B cell (primary cell): ENCODE results near the gene CAV3.

Source experiments
- EZH2 ChIP-seq: IDR thresholded peaks from 2 replicates; pipeline ENCODE4 v1.6.1; 2012; ENCODE audit warnings: borderline replicate concordance, low read depth, mild to moderate bottlenecking, moderate library complexity, low read length; ENCODE audit not compliant: insufficient read depth, poor library complexity, severe bottlenecking
- TF ChIP-seq, protein P1 (sequence below): fragments of 200-600 bp; IDR thresholded peaks from one replicate; pipeline ENCODE4 v1.8.0; 2022; ENCODE audit warnings: antibody characterized with exemption, mild to moderate bottlenecking

- no peak for TF ChIP-seq EZH2
- TF ChIP-seq, protein P1, sequence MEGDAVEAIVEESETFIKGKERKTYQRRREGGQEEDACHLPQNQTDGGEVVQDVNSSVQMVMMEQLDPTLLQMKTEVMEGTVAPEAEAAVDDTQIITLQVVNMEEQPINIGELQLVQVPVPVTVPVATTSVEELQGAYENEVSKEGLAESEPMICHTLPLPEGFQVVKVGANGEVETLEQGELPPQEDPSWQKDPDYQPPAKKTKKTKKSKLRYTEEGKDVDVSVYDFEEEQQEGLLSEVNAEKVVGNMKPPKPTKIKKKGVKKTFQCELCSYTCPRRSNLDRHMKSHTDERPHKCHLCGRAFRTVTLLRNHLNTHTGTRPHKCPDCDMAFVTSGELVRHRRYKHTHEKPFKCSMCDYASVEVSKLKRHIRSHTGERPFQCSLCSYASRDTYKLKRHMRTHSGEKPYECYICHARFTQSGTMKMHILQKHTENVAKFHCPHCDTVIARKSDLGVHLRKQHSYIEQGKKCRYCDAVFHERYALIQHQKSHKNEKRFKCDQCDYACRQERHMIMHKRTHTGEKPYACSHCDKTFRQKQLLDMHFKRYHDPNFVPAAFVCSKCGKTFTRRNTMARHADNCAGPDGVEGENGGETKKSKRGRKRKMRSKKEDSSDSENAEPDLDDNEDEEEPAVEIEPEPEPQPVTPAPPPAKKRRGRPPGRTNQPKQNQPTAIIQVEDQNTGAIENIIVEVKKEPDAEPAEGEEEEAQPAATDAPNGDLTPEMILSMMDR: no peak
Observed at GRCh38 chr3:8732413-8732812, 1.2 kb upstream of the CAV3 start.
